Panc1 (cell line): ENCODE measurements around the gene KLK13.

Experiments used
- POLR2AphosphoS5 ChIP-seq: IDR thresholded peaks from 2 replicates; pipeline ENCODE4 v1.6.1; 2012; ENCODE audit warnings: mild to moderate bottlenecking, low read depth, low read length, moderate library complexity
- REST ChIP-seq, 2 experiments: IDR thresholded peaks; 2 replicates each; pipeline ENCODE4 v1.6.1; 2011 to 2012; ENCODE audit warnings: low read depth in 2 of 2, control low read depth in 1 of 2, low read length in 1 of 2, mild to moderate bottlenecking in 1 of 2, moderate library complexity in 1 of 2; ENCODE audit not compliant: insufficient read depth in 1 of 2
- SIN3A ChIP-seq: IDR thresholded peaks from 2 replicates; pipeline ENCODE4 v1.6.1; 2012; ENCODE audit warnings: low read depth, mild to moderate bottlenecking, low read length, moderate library complexity, borderline replicate concordance; ENCODE audit not compliant: insufficient read depth
- TF ChIP-seq, protein P1 (sequence below): fragments of 450-650 bp; IDR thresholded peaks from 2 replicates; pipeline ENCODE4 v1.5.1; 2017; ENCODE audit warnings: mild to moderate bottlenecking

DNA sequence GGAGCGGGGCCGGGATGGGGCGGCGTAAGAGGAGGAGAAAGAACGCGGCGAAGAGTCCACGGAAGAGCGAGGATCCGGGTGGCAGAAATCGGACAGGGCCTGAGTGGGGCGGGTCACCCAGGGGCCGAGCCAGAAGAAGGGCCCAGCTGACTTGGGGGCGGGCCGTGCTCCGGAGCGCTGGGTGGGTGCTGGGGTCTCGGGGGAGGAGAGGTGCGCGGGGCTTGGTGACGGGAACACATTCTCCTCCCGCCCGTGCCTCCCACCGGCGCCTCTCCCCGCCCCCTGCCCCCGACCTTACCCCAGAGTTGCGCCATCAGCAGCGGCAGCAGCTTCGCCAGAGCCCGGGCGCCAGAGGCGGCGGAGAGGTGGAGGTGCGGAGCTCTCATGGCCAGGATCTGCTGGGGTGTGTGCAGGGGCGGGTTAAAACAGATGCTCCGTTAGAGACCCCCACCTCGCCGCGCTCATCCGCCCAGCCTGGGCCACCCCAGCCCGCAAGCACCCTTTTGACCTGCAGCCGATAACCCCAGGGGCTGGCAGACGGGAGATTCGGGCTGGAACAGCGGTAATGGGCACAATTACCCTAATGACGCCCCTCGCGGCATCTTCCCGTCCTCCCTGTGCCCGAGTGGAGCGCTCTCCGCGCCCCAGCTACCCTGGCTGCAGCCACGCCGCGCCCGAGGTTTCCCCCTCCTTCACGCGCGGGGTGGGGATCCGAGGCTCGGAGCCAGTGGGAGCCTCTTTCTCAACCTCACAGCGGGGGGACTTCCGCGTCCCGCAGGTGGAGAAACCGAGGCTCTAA is 45.9 kb downstream of the KLK13 start:
- TF ChIP-seq REST (IDR thresholded peaks at IDR 0.05; ENCODE audit: insufficient read depth in 1 of 2, low read depth in 2 of 2, low read length in 1 of 2) (no peak), SIN3A (no peak), POLR2AphosphoS5 (no peak)
- TF ChIP-seq, protein P1, sequence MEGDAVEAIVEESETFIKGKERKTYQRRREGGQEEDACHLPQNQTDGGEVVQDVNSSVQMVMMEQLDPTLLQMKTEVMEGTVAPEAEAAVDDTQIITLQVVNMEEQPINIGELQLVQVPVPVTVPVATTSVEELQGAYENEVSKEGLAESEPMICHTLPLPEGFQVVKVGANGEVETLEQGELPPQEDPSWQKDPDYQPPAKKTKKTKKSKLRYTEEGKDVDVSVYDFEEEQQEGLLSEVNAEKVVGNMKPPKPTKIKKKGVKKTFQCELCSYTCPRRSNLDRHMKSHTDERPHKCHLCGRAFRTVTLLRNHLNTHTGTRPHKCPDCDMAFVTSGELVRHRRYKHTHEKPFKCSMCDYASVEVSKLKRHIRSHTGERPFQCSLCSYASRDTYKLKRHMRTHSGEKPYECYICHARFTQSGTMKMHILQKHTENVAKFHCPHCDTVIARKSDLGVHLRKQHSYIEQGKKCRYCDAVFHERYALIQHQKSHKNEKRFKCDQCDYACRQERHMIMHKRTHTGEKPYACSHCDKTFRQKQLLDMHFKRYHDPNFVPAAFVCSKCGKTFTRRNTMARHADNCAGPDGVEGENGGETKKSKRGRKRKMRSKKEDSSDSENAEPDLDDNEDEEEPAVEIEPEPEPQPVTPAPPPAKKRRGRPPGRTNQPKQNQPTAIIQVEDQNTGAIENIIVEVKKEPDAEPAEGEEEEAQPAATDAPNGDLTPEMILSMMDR: no peak
